Occipital lobe (tissue), 2 donors: Measurements from ENCODE around the gene GTF3C1. TPM values are rescaled to one million over a fixed set of nuclear protein-coding genes. Genes with fewer than 3 reads are reported as not detected.

Experiments
- DNase-seq: peaks from one replicate; lab custom pipeline; 2025; lab: John Stamatoyannopoulos, UW
- total RNA-seq: library from RNA; depleted of rRNA; stranded (reverse); fragments of >200 nt; gene quantifications from one replicate; pipeline ENCODE4 v1.2.3, GENCODE V29; 2014

GTF3C1 gene
- total RNA-seq, 1 donor from 2014 or later, result 66.0 TPM

DNA sequence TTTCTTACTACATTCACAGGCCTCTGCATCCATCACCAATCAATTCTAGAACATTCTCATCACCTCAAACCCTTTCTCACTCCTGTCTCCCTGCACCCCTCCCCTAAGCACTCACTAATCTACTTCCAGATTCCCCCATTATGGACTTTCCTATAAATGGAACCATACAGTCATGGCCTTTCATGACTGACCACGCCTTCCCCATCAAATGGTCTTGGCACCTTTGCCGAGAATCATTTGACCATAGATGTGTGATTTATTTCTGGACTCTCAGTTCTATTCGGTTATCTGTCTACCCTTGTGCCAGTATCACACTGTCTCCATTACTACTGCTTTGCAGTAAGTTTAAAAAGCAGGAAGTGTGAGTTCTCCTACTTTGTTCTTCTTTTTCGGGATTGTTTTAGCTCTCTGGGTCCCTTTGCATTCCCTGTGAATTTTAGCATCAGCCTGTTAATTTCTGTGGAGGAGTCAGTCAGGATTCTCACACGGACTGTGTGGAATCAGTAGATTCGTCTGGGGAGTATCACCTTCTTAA lies 27.5 kb downstream of the GTF3C1 start:
- DNase-seq, result no peak

DNA sequence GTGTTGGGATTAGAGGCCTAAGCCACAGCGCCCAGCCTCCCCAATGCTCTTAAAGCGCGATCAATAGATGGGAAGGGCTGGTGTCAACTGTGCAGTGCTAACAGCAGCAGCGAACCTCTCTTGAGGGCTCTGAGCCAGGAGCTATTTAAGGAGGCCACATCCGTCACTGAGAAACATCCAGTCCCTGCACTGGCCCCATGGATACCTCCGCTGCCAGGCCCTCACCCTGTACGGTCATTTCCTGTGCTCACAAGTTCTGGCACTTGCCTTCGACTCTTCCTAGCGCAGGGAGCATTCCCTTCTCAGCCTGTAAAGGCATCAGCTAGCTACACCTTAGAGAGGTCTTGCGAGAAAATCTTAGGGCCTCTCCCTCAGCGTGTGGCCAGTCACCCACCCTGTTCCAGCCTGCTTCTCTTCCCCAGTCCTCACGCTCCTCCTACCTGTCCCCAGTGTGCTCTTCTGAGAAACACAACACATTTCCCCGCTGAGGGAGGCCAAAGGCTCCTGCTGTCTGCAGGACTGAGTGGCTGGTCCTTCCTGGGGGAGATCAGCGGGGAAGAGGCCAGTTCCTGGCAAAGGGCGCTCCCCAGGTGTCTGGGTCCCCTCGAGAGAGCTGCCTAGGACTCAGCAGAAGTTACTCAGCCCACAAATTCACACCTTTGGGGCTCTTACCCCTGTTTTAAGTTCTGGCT lies 28.6 kb downstream of the GTF3C1 start:
- DNase-seq, result no peak

DNA sequence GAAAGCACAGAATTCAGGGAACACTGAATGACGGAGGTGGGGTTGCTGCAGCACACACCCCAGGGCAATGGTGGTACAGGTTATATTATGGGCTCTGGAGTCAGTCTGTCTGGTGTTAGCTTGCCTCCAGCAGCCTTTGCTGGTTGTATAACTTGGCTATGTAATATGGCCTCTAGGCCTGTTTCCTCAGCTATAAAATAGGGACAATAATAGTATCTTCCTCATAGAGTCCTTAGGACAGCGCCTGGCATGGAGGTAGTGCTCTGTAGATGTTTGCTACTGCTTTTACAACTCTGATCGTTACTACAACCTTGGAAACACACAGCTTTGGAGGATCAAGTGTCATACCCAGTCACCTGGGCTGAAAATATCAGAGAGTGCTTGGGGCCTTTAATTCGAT lies 31.5 kb downstream of the GTF3C1 start:
- DNase-seq, result no peak

DNA sequence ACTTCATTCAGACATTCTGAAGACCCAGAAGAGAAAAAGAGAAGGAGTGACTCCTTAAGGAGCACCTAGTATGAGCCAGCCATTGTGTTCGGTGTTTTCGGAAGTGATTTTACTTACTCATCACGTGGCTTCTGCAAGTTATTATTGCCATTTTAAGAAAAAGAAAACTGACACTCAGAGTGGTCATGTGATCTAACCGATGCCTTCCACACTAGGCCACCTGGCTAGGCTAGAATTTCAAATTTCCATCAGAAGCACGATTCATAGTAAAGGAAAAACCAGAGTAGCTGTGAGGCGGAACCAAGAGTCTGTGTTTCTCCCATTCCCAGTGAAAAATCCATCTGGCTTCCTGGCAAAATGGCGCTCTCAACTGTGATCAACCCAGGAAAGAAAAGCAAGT lies 32.0 kb downstream of the GTF3C1 start:
- DNase-seq, result no peak

DNA sequence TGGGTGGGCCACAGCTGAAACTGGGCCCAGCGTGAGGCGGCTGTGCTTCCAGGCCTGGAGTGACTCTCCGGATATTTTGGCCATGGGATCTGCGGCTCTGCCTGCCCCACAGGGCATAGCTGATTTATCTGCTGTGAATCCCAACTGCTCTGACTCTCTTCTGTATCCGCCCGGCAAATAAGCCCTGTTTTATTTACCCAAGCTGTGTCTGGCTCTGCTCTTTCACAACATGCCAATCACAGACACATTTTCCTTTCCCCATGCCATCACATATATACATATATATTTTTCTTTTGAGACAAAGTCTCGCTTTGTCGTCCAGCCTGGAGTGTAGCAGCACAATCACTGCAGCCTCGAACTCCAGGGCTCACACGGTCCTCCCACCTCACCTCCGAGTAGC lies 33.3 kb downstream of the GTF3C1 start:
- DNase-seq, result no peak

DNA sequence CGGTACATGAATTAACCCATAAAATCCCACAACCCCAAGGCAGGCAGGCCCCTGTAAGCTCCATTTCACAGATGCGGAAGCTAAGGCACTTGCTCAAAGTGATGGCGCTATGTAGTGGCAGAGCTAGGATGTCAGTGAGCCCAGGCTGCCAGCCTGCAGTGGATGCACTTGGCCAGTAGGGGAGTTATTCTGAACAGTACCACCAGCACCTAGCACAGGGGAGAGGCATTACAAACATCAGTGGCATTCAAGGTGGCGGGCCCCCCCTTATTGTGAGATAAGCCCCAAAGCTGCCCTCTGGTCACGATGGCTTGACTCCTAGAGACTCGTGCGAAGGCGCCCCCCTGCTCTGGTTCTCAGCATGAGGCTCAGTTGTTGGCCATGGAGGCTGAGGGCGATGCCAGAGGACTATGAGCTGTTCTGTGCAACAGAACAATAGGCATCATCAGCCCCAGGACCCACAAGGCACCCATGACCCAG lies 33.8 kb downstream of the GTF3C1 start:
- no peak for DNase-seq

DNA sequence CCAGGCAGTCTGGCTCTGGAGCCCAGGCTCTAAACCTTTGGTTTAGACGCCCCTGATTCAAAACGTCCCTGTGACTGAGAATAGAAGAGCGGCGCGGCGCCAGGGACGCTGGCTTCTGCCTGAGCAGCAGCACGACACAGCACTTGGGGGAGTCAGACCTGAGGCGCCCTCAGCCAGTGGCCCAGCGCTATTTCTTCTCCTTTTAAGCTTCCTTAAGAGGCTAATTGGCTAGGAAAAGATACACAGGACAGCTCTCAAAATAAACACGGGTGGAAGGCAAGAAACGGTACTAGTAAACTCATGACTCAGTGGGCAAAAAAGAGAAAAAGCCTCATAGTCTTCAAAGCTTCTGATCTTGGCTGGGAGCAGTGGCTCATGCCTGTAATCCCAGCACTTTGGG lies 34.9 kb downstream of the GTF3C1 start:
- DNase-seq, result no peak

DNA sequence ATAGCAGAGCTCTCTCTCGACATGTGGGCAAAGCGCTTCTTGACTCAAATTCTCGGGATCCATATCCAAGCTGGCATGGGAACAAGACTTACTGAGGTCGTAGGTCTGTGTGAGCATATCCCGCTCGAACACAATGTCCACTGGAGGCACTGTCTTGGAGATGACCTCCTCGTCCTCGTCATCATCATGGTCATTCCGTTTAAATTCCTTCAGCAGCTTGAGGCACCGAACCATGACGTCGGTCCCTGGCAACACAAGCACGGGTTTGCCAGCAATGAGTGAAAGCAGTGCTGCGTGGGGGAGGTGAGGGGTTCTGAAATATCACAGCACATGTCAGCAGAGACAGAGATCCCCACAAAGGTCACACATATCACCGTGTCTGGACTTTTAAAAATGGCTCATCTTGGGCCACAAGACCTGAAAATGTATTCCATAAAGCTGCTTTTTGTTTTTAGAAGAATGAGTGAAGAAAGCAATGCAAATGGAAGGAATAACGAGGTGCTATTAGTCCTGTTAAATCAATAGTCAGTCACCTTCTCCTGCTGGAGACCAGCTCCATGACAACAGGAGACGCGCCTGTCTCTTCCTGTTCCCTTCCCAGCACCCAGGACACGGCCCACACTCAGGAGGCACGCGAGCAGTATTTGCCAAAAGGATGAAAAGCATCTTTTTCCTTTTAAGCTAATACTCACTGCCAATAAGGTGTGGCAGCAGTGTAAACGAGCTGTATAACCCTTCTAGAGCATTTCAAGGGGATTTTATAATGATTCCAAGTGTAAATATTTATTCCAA lies 37.9 kb downstream of the GTF3C1 start:
- DNase-seq, result no peak

DNA sequence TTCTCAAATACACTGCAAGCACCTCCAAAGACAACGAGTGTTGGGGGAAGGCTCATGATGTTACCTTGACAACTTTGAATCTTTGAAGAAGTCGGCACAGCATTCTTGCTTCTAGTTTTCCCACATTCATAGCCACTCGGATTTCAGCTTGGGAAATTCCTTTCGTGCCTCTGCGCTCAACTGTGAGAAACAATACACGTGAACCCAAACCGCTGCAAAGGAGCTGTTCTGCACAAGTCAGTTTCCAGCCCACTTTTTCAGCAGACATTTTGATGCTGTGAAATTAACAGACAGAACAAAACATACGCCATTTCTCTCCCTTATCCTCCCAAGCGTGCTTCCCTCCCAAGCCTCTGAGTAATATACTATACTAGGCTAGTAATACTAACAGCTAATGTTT lies 41.2 kb downstream of the GTF3C1 start:
- no peak for DNase-seq

DNA sequence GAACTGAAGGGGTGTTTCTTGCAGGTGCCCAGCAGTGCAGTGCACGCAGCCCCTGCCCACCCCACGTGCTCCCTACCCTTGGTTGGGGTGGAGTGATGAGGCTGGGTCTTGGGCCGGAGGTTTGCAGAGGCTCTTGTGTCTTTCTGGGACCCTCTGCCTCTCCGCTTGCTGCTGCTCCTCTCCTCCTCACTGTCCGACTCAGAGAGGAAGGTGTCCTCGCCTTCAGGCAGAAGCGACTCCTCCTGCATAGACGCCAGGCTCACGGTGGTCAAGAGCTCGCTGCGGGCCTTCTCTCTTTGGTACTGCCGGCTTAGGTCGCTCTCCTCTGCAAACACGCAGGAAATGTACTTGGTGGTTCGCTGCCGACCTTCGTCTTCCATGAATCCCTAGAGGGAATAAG lies 42.9 kb downstream of the GTF3C1 start:
- DNase-seq, result no peak

DNA sequence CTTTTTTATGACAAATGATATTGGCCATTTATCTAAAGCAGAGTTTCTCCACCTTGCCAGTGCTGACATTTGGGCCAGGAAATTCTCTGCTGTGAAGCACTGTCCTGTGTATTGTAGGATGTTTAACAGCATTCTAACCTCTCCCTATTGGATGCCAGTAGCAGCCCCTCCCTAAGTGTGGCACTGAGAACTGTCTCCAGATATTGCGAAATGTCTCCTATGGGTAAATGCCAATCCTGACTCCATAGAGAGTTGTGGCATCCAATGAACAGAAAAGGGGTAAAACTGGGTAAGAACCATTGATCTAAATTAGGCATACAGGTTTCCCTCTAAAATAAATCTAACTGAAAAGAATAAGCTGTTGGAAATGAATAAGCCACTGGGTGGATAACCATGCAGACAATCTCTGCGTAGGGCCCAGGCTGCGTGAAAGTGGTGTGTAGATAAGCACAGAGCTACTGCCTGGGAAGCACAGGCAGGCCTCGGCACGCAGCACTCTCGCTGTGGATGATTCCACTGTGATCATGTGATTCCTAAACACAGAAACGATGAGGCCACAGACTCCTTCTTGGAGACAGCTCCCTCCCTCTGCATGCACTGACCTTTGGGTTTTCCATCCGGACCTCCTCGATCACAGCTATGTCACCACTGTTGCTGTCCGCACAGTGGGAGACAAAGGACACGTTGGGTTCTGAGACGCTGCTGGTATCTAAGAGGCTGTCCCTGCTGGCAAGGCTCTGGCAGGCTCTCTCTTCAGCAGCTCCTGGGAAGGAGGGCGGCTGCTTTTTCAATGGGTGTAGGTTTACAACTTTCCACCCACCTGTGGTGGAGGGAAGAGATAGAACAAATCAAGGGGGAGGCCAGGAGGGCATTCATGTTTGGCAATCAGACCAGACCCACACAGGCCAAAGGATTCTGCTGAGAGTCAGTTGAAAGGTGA lies 44.1 kb downstream of the GTF3C1 start:
- no peak for DNase-seq

DNA sequence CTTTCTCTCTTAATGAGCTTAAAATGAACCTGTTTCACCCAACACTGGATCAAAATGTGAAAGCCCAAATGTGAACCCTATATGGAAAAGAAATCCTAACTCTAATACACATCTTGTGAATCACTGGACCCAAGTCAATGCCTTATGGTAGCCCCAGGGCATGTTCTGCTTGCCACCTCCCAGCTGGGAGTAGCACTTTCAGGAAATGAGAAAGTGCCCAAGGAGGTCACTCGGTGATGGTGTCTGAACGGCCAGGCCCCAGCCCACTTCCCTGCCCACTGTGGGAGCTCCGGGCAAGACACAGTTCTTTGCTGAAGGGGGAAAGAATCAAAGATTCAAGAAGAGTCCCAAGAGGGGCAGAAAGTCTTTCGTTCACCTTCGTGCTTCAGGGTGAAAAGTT lies 46.1 kb downstream of the GTF3C1 start:
- DNase-seq, result no peak

DNA sequence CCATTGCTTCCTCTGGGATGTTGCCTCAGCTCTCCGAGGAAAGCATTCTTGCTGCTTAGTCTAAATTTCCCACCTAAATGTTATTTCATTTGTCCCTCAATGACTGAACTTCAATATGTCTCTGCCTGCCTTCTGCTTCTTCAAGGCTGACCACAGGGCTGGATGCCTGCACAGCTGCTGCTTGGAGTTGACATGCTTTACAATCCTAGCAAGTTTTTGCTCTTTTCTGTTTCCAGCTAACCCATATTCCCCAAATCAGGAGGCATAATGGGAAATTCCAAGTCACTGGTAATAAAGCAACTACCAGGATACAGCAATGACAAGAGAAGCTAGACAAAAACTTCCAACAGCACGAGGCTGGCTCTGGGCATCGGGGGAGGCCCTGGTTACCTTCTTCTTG lies 48.9 kb downstream of the GTF3C1 start:
- DNase-seq, result no peak

DNA sequence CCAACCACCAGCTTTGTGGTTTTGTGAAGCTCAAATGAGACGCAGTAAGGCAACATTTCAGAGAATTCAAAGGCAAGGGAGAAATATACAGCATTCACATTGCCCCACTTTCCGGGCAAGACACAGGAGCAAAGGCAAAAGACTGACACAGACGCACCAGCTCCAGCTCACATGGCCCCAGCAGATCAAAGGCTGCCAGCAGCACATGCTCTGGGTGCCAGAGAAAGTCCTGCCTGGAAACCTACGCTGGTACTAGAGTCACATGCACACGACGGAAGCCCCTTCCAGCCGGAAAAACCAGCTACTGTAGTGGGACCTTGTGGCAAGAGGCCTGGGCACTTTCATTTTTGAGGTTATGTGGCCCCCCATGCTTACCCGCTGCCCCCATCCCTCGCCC lies 50.1 kb downstream of the GTF3C1 start:
- DNase-seq, result no peak

DNA sequence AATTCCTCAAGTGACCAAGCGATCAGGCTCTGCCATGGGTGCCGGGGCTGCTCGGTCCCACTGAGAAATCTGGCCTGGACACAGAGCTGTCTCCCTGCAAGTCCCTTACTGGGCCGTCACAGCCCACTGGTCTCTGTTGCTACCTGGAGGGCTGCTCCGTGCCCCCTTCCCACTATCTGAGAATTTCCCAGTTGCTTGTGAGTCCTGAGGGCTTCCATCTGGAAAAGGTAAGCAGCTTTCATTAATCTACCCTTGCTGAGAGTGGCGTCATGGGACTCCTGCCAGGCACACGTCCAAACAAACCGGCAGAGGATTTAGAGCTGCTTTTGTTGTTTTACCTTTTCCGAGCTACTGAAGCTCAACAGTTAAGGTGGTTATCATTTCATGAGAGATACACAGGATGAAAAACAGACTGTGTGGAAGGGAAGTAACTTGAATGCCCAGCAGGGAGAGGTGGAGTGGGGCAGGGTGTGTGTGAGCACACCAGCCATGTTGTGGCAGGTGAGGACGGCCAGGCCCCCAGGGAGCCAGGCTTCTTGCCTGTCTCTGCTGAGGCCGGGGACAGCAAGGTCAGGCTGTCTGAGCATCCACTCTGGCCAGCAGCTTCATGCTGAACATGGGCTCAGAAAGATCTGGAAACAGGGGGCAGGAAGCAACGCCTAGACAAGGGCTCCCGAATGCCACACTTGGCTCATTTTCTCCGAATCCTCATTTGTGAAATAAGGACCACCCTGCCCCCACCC lies 50.6 kb downstream of the GTF3C1 start:
- no peak for DNase-seq

DNA sequence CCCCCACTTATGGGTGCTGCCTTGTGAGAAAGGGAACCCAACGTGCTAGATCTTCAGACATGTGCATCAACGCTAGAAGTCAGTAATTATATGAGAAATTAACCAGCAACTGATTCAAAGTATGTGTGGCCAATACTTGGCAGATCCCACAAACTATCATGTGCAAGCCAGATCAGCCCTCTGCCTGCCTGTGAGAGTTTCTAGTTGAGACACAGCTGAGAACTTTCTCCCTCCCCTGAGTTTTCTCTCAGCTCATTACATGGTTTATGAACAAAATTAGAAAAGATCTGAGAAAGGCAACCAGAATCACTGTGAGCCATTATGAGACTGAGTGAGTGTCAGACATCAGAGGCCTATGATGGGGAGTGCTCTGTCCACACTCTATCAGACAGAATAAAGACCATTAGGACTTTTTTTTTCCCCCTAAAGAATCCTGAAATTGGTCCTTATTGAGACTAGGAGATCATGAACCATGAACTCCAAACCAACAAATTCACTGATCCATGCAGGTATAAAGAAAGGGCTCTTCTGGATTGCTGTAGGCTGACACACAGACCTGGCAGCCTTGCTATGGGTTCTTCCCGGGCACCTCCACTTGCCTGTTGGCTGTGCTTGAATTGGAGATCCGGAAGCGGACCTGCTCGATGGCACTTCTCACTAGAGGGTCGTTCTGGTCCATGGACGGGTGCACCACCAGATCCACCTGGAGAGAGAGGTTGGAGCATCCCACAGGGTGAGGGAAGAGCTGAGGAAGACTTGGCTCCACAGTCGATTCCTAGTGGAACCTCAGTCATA lies 51.5 kb downstream of the GTF3C1 start:
- no peak for DNase-seq

DNA sequence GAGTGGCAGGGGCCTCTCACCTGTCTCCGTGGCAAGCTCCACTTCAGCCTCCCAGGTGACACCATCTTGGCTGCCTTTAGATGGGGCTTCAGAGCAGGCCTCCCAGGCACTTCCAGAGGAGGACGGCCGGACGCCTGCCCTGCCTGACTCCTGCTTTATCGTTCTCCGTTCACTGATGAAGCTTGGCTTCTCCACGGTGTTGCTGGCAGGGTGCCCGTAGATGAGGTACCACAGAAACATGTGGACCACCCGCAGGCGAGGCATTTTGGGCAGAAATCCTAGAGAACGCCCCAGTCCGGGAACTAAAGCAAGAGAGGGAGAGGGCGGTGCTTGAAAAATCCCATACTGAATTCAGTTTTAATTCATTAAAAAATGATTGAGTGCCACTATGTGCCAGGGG lies 54.5 kb downstream of the GTF3C1 start:
- no peak for DNase-seq

DNA sequence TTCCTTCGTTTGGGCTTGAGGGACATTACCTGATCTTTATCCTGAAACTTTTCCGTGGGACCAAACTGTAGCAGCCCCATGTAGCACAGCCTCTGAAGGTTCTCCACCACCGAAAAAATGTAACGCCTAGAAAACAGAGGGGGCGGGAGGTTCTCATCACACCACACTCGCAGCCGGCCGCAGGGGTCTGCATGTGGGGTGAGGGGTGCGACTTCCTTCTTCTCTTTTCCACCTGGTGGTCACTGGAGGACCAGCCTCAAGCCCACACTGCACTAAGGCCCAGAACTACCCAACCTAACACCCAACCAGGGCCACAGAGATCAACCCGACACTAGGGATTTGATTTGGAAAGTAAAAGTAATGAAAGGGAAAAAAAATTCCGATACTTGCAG lies 57.1 kb downstream of the GTF3C1 start:
- DNase-seq, result no peak

DNA sequence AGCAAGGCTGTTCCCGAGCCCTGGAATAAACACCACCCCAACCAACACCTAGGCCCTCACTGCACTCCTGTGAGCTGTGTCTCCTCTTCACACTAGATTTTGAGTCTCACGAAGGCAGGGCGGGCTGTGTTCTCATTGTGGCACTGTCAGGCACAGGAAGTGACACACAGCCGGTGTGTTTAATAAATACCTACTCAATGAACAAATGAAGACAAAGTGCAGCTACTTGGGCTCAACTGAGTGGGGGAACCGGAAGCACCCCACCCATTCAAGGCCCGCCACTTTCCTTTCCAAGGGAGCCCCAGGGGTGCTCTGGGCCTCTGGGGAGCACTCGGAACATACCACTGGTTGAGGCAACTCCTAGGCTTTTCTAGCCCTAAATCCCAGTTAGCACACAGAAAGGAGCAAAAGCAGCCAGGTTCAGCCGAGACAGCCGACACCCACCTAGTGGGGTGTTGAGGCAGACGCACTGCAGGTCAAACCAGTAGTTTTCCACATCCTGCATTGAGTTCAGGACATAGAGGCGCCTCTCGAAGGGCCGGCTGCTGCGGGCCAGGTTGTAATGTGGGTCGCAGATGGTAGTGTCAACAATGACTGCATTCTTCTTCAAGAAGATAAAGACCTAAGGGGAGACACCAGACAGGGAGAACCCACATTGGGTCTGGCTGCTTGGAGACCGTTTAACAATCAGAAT lies 57.7 kb downstream of the GTF3C1 start:
- no peak for DNase-seq

DNA sequence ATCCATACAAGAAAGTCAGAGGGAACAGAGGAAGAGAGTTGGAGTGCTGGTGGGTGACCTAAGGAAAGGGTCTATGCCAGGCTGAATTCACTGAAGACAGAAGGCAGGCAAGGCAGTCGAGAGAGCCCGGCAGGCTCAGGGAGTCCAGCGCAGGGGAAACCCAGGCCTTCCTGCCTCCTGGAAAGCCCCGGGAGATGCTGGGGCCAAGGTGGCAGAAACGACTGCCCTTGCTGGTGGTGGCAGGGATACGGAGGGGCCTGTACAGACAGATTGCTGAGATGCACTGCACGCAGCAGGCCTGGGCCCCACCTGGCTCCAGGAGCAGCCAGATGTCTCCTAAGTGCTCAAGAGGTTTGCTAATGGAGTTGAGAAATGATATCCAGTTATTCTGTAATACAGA lies 59.8 kb downstream of the GTF3C1 start:
- no peak for DNase-seq
